Fibroblast of lung (primary cell): ENCODE data around the gene LTC4S.
"Not testable (repeated sequence)": the region's sequence is repeated elsewhere in the genome, so short reads cannot be mapped to it uniquely, and the experiment has no call there.

ENCODE experiments used
- EZH2 ChIP-seq: IDR thresholded peaks from 2 replicates; pipeline ENCODE4 v1.5.1; 2012; ENCODE audit warnings: low read length, control low read depth, mild to moderate bottlenecking; ENCODE audit errors: missing control alignments
- TF ChIP-seq, protein P1 (sequence below), 2 donors: IDR thresholded peaks in 1 of 2; conservative IDR thresholded peaks in 1 of 2; 1 replicate in 1 of 2; 2 replicates in 1 of 2; pipeline ENCODE4 v1.5.1; 2011 to 2012; ENCODE audit warnings: low read length in 2 of 2, control low read depth in 1 of 2, inconsistent platforms in 1 of 2, low read depth in 1 of 2, mild to moderate bottlenecking in 1 of 2

DNA sequence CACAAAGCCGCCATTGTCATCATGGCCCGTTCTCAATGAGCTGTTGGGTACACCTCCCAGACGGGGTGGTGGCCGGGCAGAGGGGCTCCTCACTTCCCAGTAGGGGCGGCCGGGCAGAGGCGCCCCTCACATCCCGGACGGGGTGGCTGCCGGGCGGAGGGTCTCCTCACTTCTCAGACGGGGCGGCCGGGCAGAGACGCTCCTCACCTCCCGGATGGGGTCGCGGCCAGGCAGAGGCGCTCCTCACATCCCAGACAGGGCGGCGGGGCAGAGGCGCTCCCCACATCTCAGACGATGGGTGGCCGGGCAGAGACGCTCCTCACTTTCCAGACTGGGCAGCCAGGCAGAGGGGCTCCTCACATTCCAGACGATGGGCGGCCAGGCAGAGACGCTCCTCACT lies 41.1 kb downstream of the LTC4S start:
- TF ChIP-seq, protein P1, sequence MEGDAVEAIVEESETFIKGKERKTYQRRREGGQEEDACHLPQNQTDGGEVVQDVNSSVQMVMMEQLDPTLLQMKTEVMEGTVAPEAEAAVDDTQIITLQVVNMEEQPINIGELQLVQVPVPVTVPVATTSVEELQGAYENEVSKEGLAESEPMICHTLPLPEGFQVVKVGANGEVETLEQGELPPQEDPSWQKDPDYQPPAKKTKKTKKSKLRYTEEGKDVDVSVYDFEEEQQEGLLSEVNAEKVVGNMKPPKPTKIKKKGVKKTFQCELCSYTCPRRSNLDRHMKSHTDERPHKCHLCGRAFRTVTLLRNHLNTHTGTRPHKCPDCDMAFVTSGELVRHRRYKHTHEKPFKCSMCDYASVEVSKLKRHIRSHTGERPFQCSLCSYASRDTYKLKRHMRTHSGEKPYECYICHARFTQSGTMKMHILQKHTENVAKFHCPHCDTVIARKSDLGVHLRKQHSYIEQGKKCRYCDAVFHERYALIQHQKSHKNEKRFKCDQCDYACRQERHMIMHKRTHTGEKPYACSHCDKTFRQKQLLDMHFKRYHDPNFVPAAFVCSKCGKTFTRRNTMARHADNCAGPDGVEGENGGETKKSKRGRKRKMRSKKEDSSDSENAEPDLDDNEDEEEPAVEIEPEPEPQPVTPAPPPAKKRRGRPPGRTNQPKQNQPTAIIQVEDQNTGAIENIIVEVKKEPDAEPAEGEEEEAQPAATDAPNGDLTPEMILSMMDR (conservative IDR thresholded peaks at IDR 0.05 in 1 of 2, IDR thresholded peaks at IDR 0.05 in 1 of 2; ENCODE audit: low read depth in 1 of 2, low read length in 2 of 2) = not testable (repeated sequence)
- TF ChIP-seq EZH2 = not testable (repeated sequence)
